Naive B cell (primary cell): ENCODE measurements around the gene TRIP10. TPM values are rescaled to one million over a fixed set of nuclear protein-coding genes. Genes with fewer than 3 reads are reported as not detected.

Source experiments
- ATAC-seq, 2 donors: fragments of 150-1000 bp; cut with Tn5 transposase; 2 replicates each; pipeline ENCODE4 v1.10.0; 2021; ENCODE audit warnings: low read depth in 2 of 2, mild to moderate bottlenecking in 2 of 2, moderate library complexity in 2 of 2
- DNase-seq: peaks from one replicate; pipeline ENCODE4 v3.0.0; 2022
- H3K27ac Mint-ChIP-seq, 6 donors: one replicate each; pipeline ENCODE4 v1.8.0; 2020 to 2022; ENCODE audit warnings: mild to moderate bottlenecking in 6 of 6, mixed read lengths in 6 of 6, moderate library complexity in 5 of 6, inconsistent platforms in 2 of 6
- H3K27me3 Mint-ChIP-seq, 3 donors: one replicate each; pipeline ENCODE4 v1.8.0; 2021 to 2022; ENCODE audit warnings: mixed read lengths in 3 of 3, mild to moderate bottlenecking in 1 of 3
- H3K36me3 Mint-ChIP-seq, 2 donors: one replicate each; pipeline ENCODE4 v1.8.0; 2020 to 2022; ENCODE audit warnings: mixed read lengths in 2 of 2, inconsistent platforms in 1 of 2, mild to moderate bottlenecking in 1 of 2
- H3K4me1 Mint-ChIP-seq, 3 donors: one replicate each; pipeline ENCODE4 v1.8.0; 2020 to 2022; ENCODE audit warnings: mixed read lengths in 3 of 3, inconsistent platforms in 1 of 3, mild to moderate bottlenecking in 1 of 3, moderate library complexity in 1 of 3
- H3K4me3 Mint-ChIP-seq, 8 donors: one replicate each; pipeline ENCODE4 v1.8.0; 2020 to 2022; ENCODE audit warnings: mild to moderate bottlenecking in 8 of 8, mixed read lengths in 8 of 8, moderate library complexity in 8 of 8, inconsistent platforms in 2 of 8
- H3K9me3 Mint-ChIP-seq, 7 donors: one replicate each; pipeline ENCODE4 v1.8.0; 2020 to 2022; ENCODE audit warnings: mixed read lengths in 7 of 7, mild to moderate bottlenecking in 5 of 7, inconsistent platforms in 2 of 7, moderate library complexity in 1 of 7
- polyA plus RNA-seq, 6 donors: library from polyadenylated mRNA; unstranded; fragments of 300-500 nt; fragmentation: Illumina TruSeq; gene quantifications; one replicate each; pipeline ENCODE4 v1.2.3, GENCODE V29; 2021; ENCODE audit warnings: low read depth in 6 of 6

TRIP10 gene
- polyA plus RNA-seq, 6 donors from 2014 or later = 2.7 to 5.1 (median 3.2) TPM; not detected in 1

DNA sequence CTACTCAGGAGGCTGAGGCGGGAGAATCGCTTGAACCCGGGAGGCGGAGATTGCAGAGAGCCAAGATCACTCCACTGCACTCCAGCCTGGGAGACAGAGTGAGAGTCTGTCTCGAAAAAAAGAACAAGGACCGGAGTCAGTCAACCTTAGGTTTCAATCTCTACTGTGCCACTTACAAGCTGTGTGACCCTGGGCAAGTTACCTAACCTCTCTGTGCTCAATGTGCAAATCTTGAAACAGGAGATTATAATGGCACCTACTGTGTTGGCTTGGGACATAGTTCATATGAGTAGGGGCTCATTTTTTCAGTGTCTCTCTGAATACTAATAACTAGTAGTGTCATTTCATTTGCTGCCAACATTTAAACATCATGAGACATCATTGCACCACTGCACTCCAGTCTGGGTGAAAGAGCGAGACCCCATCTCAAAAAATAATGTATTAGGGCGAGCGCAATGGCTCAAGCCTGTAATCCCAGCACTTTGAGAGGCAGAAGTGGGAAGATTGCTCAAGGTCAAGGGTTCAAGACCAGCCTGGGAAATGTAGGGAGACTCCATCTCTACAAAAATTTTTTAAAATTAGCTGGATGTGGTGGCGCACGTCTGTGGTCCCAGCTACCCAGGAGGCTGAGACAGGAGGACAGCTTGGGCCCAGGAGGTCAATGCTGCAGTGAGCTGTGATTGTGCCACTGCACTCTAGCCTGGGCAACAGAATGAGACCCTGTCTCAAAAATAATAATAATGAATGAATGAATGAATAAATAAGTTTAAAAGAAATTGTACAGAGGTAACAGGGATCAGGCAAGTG lies 24.5 kb upstream of the TRIP10 start:
- no peak for DNase-seq
- H3K9me3 Mint-ChIP-seq = peaks cover 0 to 5% (median 2%) of the 10 kb centered on the region in 7 donors
- H3K27me3 Mint-ChIP-seq = peaks cover 11 to 37% (median 30%) of the 10 kb centered on the region in 3 donors
- peaks cover 0 to 15% of the 10 kb centered on the region in 2 donors for H3K36me3 Mint-ChIP-seq
- H3K27ac Mint-ChIP-seq = peak overlapping the region in 1 of 6 donors; percentile 80
- H3K4me3 Mint-ChIP-seq = no peak overlapping the region
- ATAC-seq = no peak
- peaks cover 14 to 31% (median 22%) of the 10 kb centered on the region in 3 donors for H3K4me1 Mint-ChIP-seq

DNA sequence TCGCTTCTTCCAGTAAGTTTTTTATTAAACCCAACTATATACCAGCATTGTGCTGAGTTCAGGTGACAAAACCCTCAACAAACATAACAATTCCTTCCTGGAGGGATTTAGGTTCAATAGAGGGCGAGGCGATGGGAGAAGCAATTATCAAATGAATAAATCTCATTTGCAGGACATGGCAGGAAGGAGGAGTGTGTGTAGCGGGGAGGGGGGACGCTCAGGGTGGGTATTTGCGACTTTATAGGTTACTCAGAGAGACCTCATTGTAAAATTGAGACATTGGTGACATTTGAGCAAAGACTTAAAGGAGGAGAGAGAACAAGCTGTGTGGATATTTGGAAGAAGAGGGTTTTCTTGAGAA lies 22.9 kb upstream of the TRIP10 start:
- ATAC-seq (no peak), DNase-seq (no peak)
- H3K9me3 Mint-ChIP-seq = peaks cover 0 to 5% (median 2%) of the 10 kb centered on the region in 7 donors
- peaks cover 0 to 8% of the 10 kb centered on the region in 2 donors for H3K36me3 Mint-ChIP-seq
- peaks cover 0 to 21% (median 13%) of the 10 kb centered on the region in 3 donors for H3K27me3 Mint-ChIP-seq
- peak overlapping the region in 5 of 6 donors; percentile 0 to 89 (median 68) for H3K27ac Mint-ChIP-seq
- peak overlapping the region in 1 of 8 donors; percentile 34 for H3K4me3 Mint-ChIP-seq
- H3K4me1 Mint-ChIP-seq = peaks cover 3 to 30% (median 29%) of the 10 kb centered on the region in 3 donors

DNA sequence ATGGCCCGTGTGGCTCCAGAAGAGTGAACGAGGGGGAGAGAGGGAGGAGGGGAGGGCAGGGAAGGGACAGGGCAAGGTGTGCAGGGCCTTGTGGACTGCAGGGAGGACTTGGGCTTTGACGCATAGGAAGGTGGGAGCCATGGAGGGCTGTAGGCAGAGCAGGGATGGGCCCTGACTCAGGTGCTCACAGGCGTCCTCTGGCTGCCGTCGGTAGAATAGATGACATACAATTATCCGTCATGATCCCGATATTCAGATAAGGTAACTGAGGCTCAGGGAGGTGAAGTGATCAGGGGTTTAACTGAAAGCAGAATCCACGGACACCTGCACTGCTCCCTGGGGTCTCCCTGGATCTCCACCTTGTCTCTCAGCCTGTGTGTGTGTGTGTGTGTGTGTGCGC lies 22.4 kb upstream of the TRIP10 start:
- peaks cover 3 to 35% (median 32%) of the 10 kb centered on the region in 3 donors for H3K4me1 Mint-ChIP-seq
- no peak for DNase-seq
- H3K36me3 Mint-ChIP-seq = peaks cover 0 to 8% of the 10 kb centered on the region in 2 donors
- H3K4me3 Mint-ChIP-seq = peak overlapping the region in 1 of 8 donors; percentile 38
- peak overlapping the region in 4 of 6 donors; percentile 0 to 93 (median 82) for H3K27ac Mint-ChIP-seq
- H3K27me3 Mint-ChIP-seq = peaks cover 0 to 19% (median 12%) of the 10 kb centered on the region in 3 donors
- ATAC-seq = no peak
- peaks cover 0 to 5% (median 2%) of the 10 kb centered on the region in 7 donors for H3K9me3 Mint-ChIP-seq

DNA sequence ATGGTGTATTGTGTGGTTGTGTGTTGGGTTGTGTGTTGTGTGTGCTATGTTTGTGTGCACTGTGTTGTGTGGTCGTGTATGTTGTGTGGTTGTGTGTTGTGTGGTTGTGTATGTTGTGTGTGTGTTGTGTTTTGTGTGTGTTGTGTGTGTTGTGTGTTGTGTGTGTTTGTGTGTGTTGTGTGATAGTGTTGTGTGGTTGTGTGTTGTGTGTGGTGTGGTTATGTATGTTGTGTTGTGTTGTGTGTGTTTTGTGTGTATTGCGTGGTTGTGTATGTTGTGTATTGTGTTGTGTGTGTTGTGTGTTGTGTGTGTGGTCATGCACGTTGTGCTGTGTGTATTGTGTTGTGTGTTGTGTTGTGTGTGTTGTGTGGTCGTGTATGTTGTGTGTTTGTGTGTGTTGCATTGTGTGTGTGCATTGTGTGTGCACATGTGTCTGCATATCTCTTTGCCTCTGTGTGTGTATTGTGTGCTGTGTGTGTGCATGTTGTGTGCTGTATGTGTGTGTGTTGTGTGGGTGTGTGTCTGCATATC lies 22.0 kb upstream of the TRIP10 start:
- peak overlapping the region in 3 of 6 donors; percentile 0 to 93 (median 16) for H3K27ac Mint-ChIP-seq
- peaks cover 0 to 18% (median 12%) of the 10 kb centered on the region in 3 donors for H3K27me3 Mint-ChIP-seq
- H3K36me3 Mint-ChIP-seq = peaks cover 0 to 8% of the 10 kb centered on the region in 2 donors
- DNase-seq (no peak), ATAC-seq (no peak)
- H3K4me1 Mint-ChIP-seq = peaks cover 4 to 36% (median 32%) of the 10 kb centered on the region in 3 donors
- H3K9me3 Mint-ChIP-seq = peaks cover 0 to 5% (median 2%) of the 10 kb centered on the region in 7 donors
- peak overlapping the region in 2 of 8 donors; percentile 38 to 54 for H3K4me3 Mint-ChIP-seq

DNA sequence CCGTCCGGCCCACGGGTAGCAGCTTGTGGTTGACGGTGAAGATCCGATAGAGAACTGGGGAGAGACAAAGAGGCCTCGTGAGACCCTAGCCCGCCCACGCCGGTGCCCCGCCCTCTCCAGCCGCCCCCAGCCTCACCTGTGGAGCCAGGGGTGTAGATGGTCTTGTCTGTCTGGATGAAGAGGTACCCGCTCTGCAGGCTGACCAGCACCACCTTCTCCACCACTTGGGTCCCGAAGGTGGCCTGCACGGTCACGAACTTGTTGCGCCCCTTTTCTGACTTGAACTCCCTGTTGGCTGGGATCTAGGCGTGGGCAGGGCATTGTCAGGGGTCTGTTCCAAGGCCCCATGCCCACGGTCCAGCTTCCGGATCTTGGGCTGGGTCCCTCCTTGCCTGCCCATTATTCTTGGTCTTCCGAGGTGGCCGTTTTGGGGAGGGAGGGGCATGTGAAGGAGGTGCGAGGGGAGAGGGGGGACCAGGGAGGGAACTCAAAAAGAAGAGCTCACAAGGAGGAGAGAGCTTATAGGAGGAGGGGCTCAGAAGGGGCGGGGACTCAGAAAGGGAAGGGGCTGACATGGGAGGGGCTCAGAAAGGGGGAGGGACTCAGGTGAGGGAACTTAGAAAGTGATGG lies 21.3 kb upstream of the TRIP10 start:
- Mint-ChIP-seq H3K4me1 (peaks cover 9 to 40% (median 35%) of the 10 kb centered on the region in 3 donors), H3K36me3 (peaks cover 0 to 8% of the 10 kb centered on the region in 2 donors), H3K27ac (no peak overlapping the region), H3K27me3 (peaks cover 0 to 13% (median 12%) of the 10 kb centered on the region in 3 donors), H3K9me3 (peaks cover 0 to 5% (median 2%) of the 10 kb centered on the region in 7 donors), H3K4me3 (peak overlapping the region in 1 of 8 donors; percentile 54)
- no peak for DNase-seq
- no peak for ATAC-seq

DNA sequence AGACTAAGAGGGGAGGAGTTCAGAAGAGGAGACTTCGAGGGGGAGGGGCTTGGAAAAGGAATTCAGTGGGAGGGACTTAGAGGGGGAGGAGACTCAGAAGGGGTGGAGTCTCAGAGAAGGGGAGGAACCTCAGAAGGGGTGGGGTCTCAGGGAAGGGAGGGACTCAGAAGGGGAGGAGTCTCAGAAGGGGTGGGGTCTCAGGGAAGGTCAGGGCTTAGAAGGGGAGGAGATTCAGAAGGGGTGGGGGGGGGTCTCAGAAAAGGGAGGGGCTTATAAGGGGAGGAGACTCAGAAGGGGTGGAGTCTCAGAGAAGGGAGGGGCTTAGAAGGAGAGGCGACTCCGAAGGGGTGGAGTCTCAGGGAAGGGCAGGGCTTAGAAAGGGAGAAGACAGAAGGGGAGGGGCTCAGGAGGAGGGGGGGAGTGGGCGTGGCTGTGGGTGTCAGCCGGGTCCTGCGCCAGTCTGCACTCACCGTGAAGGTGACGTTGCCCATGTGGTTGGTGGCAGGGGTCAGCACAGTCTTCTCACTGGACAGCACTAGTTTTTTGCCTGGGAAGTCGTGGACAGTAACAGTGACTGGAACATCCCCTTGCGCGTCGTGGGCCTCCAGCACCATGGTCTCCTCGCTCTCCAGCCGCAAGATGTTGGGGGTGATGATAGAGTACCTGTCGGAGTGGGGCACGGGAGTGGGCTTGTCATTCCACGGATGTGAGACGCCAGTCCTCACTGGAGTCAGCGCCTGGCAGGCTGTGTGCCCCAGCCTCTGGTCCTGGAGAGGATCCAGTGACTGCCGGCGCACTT lies 20.5 kb upstream of the TRIP10 start:
- H3K4me1 Mint-ChIP-seq = peaks cover 16 to 48% (median 40%) of the 10 kb centered on the region in 3 donors
- peaks cover 0 to 5% (median 2%) of the 10 kb centered on the region in 7 donors for H3K9me3 Mint-ChIP-seq
- peaks cover 0 to 13% (median 12%) of the 10 kb centered on the region in 3 donors for H3K27me3 Mint-ChIP-seq
- ATAC-seq = peak; percentile 13 to 18
- H3K27ac Mint-ChIP-seq = peak overlapping the region in 2 of 6 donors; percentile 28 to 40
- H3K4me3 Mint-ChIP-seq = no peak overlapping the region
- DNase-seq = no peak
- H3K36me3 Mint-ChIP-seq = peaks cover 0 to 8% of the 10 kb centered on the region in 2 donors

DNA sequence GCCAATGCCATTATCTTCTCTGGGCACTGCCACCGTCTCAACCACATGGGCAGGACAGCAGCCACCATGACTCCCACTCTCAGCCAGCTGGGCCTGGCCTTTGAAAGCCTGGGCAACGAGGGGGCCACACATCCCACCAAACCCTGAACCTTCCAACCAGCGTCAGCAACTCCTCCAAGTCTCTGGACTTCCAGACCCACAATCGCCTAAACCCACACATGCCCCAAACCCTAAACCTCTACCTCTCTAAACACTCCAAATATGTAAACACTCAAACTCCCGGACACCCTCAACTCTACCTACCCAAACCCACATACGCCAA lies 20.0 kb upstream of the TRIP10 start:
- Mint-ChIP-seq H3K27me3 (peaks cover 0 to 13% (median 12%) of the 10 kb centered on the region in 3 donors), H3K4me3 (no peak overlapping the region), H3K4me1 (peaks cover 22 to 53% (median 43%) of the 10 kb centered on the region in 3 donors), H3K27ac (peak overlapping the region in 3 of 6 donors; percentile 28 to 53 (median 40)), H3K36me3 (peaks cover 0 to 8% of the 10 kb centered on the region in 2 donors), H3K9me3 (peaks cover 0 to 5% (median 2%) of the 10 kb centered on the region in 7 donors)
- no peak for ATAC-seq
- no peak for DNase-seq

DNA sequence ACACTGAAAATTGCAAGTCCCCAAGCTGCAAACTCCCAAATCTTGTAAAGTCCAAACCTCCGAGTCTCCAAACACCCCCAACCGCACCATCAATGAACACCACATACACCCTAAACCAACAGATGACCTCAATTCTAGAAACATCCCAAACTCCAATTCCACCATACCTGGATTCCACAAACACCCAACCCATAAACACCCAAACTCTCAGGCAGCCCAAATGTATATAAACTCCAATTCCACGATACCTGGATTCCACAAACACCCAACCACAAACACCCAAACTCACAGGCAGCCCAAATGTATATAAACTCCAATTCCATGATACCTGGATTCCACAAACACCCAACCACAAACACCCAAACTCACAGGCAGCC lies 19.5 kb upstream of the TRIP10 start:
- Mint-ChIP-seq H3K9me3 (peaks cover 0 to 5% (median 2%) of the 10 kb centered on the region in 7 donors), H3K4me3 (peak overlapping the region in 1 of 8 donors; percentile 65), H3K27ac (peak overlapping the region in 3 of 6 donors; percentile 40 to 96 (median 53)), H3K4me1 (peaks cover 27 to 58% (median 48%) of the 10 kb centered on the region in 3 donors), H3K27me3 (peaks cover 0 to 13% (median 12%) of the 10 kb centered on the region in 3 donors), H3K36me3 (peaks cover 0 to 8% of the 10 kb centered on the region in 2 donors)
- no peak for DNase-seq
- no peak for ATAC-seq

DNA sequence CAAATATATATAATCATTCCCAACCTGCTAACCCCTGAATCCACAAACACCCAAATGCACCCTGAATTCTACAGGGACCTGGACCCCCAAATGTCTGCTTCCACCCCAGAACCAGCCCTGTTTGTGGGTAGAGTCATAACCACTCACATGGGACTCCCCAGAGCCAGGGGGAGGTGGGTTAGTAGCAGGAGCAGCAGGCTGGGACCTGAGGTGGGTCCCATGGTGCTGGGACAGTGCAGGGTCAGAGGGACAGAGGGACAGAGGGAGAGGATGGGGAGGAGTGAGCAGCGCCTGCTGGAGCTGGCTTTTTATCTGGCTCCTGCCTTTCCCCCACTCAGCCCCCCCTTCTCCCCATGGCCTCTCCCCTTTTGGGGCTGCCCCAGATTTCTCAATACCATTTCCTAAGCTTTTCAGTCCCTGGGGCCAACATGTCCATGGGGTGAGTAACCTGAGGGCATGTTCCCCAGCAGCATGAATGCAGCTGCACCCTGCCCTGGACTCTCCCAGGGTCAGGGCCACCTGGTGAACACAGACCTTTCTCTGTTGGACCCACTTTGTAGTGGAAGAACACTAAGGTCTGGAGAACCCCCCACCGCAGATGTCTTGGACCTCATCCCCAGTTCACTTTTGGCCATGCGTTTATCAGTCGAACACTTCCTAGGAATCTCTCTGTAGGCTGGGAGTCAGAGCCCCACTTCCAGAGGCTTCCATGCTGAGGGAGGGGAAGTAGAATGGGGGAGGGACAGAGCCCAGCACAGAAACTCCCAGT lies 18.9 kb upstream of the TRIP10 start, which contains the start of gene C3:
TSS of gene C3 (minus strand) at position 282 of the 769 bp plus-strand sequence. CDS start at position 221, 61 bp downstream.
- peaks cover 0 to 5% (median 2%) of the 10 kb centered on the region in 7 donors for H3K9me3 Mint-ChIP-seq
- H3K27me3 Mint-ChIP-seq = peaks cover 0 to 13% (median 12%) of the 10 kb centered on the region in 3 donors
- DNase-seq (no peak), ATAC-seq (no peak)
- peak within 1 kb of the TSS in 5 of 6 donors; percentile 93 to 96 (median 95) for H3K27ac Mint-ChIP-seq
- H3K4me1 Mint-ChIP-seq = peaks cover 32 to 64% (median 54%) of the 10 kb centered on the region in 3 donors
- peaks cover 0 to 8% of the 10 kb centered on the region in 2 donors for H3K36me3 Mint-ChIP-seq
- peak within 1 kb of the TSS in 6 of 8 donors; percentile 54 to 80 (median 72) for H3K4me3 Mint-ChIP-seq

DNA sequence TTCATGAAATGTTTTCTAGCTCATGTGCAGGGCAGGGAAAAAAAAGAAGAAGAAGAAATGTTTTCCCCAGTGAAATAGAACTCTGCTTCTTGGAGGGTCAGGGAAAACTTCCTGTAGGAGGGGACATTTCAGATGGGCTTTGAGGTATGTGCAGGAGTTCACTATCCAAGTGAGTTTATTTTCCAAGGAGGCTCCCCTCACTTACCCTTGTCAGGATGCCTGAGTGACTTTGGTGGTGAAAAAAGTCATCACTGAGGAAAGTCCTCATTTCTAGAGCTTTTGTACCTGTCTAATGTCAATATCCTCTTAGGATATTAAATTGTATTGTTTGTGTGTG lies 18.4 kb upstream of the TRIP10 start:
- Mint-ChIP-seq H3K4me1 (peaks cover 34 to 69% (median 57%) of the 10 kb centered on the region in 3 donors), H3K9me3 (peaks cover 0 to 5% (median 2%) of the 10 kb centered on the region in 7 donors), H3K27me3 (peaks cover 0 to 13% (median 12%) of the 10 kb centered on the region in 3 donors), H3K36me3 (peaks cover 0 to 8% of the 10 kb centered on the region in 2 donors), H3K27ac (peak overlapping the region in 4 of 6 donors; percentile 88 to 96 (median 94)), H3K4me3 (peak overlapping the region in 2 of 8 donors; percentile 73 to 78)
- ATAC-seq (no peak), DNase-seq (no peak)

DNA sequence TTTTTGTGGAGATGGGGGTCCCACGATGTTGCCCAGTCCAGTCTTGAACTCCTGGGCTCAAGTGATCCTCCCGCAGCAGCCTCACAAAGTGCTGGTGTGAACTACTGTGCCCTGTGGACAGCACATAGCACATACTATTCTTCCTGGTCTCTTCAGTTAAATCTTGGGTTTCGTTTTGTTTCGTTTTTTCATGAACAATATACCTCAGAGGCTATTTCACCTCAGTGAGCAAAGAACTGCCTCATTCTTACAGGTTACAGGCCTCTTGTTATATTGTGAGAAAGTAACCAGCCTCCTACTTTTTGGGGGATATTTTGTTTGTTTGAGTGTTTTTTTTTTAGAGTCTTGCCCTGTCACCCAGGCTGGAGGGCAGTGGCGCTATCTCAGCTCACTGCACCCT lies 17.7 kb upstream of the TRIP10 start:
- H3K27me3 Mint-ChIP-seq = peaks cover 0 to 11% (median 7%) of the 10 kb centered on the region in 3 donors
- ATAC-seq (peak; percentile 94), DNase-seq (peak; percentile 50)
- H3K4me3 Mint-ChIP-seq = peak overlapping the region in 6 of 8 donors; percentile 54 to 80 (median 72)
- H3K27ac Mint-ChIP-seq = peak overlapping the region in 5 of 6 donors; percentile 93 to 96 (median 94)
- peaks cover 0 to 8% of the 10 kb centered on the region in 2 donors for H3K36me3 Mint-ChIP-seq
- H3K9me3 Mint-ChIP-seq = peaks cover 0 to 4% (median 2%) of the 10 kb centered on the region in 7 donors
- peaks cover 34 to 70% (median 55%) of the 10 kb centered on the region in 3 donors for H3K4me1 Mint-ChIP-seq
